ENCODE measurements around the gene MBNL3.

DNA sequence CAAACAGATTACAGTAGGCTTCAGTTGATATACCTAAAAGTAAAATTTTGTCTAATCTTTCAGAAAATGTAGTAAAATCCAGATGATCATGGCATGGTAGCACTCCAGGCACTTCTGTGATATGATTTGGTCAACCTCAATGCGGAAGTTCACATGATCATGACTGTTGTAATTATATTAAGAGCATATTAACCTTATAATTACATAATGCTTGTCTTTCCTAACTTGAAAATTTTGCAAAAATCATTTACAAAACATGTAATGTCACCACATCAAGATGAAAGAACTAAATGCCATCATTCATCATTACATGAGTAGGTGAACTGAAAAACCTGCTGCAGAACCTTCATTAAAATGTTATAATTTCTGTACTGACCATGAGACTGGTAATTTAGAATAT, 88.1 kb downstream of the MBNL3 start:
- no peak for TF ChIP-seq TAF1 (IDR thresholded peaks at IDR 0.05; ENCODE audit: borderline replicate concordance, low read depth, low read length)
- no peak for TF ChIP-seq EP300 (IDR thresholded peaks at IDR 0.05; ENCODE audit: borderline replicate concordance in 1 of 2, low read depth in 1 of 2, low read length in 1 of 2)
- no peak for TF ChIP-seq RFX5 (IDR thresholded peaks at IDR 0.05; ENCODE audit: low read length)
- no peak for TF ChIP-seq FOXM1 (IDR thresholded peaks at IDR 0.05; ENCODE audit: low read depth)
- no peak for TF ChIP-seq TCF12 (IDR thresholded peaks at IDR 0.05)
- no peak for TF ChIP-seq CHD2 (IDR thresholded peaks at IDR 0.05; ENCODE audit: low read length, partially characterized antibody)
- TF ChIP-seq, protein P1, sequence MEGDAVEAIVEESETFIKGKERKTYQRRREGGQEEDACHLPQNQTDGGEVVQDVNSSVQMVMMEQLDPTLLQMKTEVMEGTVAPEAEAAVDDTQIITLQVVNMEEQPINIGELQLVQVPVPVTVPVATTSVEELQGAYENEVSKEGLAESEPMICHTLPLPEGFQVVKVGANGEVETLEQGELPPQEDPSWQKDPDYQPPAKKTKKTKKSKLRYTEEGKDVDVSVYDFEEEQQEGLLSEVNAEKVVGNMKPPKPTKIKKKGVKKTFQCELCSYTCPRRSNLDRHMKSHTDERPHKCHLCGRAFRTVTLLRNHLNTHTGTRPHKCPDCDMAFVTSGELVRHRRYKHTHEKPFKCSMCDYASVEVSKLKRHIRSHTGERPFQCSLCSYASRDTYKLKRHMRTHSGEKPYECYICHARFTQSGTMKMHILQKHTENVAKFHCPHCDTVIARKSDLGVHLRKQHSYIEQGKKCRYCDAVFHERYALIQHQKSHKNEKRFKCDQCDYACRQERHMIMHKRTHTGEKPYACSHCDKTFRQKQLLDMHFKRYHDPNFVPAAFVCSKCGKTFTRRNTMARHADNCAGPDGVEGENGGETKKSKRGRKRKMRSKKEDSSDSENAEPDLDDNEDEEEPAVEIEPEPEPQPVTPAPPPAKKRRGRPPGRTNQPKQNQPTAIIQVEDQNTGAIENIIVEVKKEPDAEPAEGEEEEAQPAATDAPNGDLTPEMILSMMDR (IDR thresholded peaks at IDR 0.05): no peak
- TF ChIP-seq, protein P2, sequence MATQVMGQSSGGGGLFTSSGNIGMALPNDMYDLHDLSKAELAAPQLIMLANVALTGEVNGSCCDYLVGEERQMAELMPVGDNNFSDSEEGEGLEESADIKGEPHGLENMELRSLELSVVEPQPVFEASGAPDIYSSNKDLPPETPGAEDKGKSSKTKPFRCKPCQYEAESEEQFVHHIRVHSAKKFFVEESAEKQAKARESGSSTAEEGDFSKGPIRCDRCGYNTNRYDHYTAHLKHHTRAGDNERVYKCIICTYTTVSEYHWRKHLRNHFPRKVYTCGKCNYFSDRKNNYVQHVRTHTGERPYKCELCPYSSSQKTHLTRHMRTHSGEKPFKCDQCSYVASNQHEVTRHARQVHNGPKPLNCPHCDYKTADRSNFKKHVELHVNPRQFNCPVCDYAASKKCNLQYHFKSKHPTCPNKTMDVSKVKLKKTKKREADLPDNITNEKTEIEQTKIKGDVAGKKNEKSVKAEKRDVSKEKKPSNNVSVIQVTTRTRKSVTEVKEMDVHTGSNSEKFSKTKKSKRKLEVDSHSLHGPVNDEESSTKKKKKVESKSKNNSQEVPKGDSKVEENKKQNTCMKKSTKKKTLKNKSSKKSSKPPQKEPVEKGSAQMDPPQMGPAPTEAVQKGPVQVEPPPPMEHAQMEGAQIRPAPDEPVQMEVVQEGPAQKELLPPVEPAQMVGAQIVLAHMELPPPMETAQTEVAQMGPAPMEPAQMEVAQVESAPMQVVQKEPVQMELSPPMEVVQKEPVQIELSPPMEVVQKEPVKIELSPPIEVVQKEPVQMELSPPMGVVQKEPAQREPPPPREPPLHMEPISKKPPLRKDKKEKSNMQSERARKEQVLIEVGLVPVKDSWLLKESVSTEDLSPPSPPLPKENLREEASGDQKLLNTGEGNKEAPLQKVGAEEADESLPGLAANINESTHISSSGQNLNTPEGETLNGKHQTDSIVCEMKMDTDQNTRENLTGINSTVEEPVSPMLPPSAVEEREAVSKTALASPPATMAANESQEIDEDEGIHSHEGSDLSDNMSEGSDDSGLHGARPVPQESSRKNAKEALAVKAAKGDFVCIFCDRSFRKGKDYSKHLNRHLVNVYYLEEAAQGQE (IDR thresholded peaks at IDR 0.05; ENCODE audit: low read depth, low read length): no peak
- no peak for TF ChIP-seq RCOR1 (IDR thresholded peaks at IDR 0.05; ENCODE audit: low read length)
- TF ChIP-seq, protein P3, sequence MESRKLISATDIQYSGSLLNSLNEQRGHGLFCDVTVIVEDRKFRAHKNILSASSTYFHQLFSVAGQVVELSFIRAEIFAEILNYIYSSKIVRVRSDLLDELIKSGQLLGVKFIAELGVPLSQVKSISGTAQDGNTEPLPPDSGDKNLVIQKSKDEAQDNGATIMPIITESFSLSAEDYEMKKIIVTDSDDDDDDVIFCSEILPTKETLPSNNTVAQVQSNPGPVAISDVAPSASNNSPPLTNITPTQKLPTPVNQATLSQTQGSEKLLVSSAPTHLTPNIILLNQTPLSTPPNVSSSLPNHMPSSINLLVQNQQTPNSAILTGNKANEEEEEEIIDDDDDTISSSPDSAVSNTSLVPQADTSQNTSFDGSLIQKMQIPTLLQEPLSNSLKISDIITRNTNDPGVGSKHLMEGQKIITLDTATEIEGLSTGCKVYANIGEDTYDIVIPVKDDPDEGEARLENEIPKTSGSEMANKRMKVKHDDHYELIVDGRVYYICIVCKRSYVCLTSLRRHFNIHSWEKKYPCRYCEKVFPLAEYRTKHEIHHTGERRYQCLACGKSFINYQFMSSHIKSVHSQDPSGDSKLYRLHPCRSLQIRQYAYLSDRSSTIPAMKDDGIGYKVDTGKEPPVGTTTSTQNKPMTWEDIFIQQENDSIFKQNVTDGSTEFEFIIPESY (IDR thresholded peaks at IDR 0.05; ENCODE audit: borderline replicate concordance, low read depth): no peak
- no peak for TF ChIP-seq RXRA (IDR thresholded peaks at IDR 0.05; ENCODE audit: borderline replicate concordance, low read depth)
